T-cell (primary cell): Measurements from ENCODE around the gene STARD7. TPM values are rescaled to one million over a fixed set of nuclear protein-coding genes. Genes with fewer than 3 reads are reported as not detected.

Source experiments
- ATAC-seq, 4 experiments: fragments of 200-7000 bp in 3 of 4; fragments of 150-1000 bp in 1 of 4; cut with Tn5 transposase; replicated peaks in 1 of 4; 1 replicate in 3 of 4; 2 replicates in 1 of 4; pipeline ENCODE4 v1.10.0; 2021; ENCODE audit warnings: moderate library complexity in 3 of 4, mild to moderate bottlenecking in 2 of 4, moderate number of reproducible peaks in 1 of 4
- CTCF ChIA-PET, 2 donors: fragments of 300-600 bp; sonication (Branson Sonifier 250); formaldehyde crosslinking; loops; one replicate each; lab custom pipeline; 2022; ENCODE audit warnings: antibody characterized with exemption in 2 of 2; lab: Charles Lee
- POLR2A ChIA-PET, 2 donors: fragments of 300-600 bp; sonication (Branson Sonifier 250); formaldehyde crosslinking; loops; one replicate each; lab custom pipeline; 2022; ENCODE audit warnings: antibody characterized with exemption in 2 of 2; lab: Charles Lee
- DNase-seq, 35 experiments: peaks; one replicate each; pipeline versions ENCODE4 v3.0.0 to v3.0.0-alpha.2; 2013 to 2023
- H3K27ac ChIP-seq: one replicate; pipeline ENCODE4 v1.5.1; 2013; ENCODE audit warnings: low read length
- H3K27me3 ChIP-seq, 2 experiments: replicated peaks in 1 of 2; 1 replicate in 1 of 2; 2 replicates in 1 of 2; pipeline versions ENCODE4 v1.6.1 to v1.7.0; 2013; ENCODE audit warnings: low read length in 1 of 2, mixed read lengths in 1 of 2; ENCODE audit not compliant: control insufficient read depth in 2 of 2, insufficient read depth in 2 of 2; ENCODE audit errors: extremely low read depth in 1 of 2
- H3K36me3 ChIP-seq, 2 donors: 1 replicate in 1 of 2; 2 replicates in 1 of 2; pipeline versions ENCODE4 v1.6.1 to v1.7.0; 2013; ENCODE audit warnings: low read length in 1 of 2; ENCODE audit not compliant: control insufficient read depth in 2 of 2, insufficient read depth in 1 of 2; ENCODE audit errors: extremely low read depth in 1 of 2
- H3K4me1 ChIP-seq, 2 experiments: 1 replicate in 1 of 2; 2 replicates in 1 of 2; pipeline versions ENCODE4 v1.6.1 to v1.7.0; 2013; ENCODE audit warnings: low read length in 2 of 2, mixed read lengths in 1 of 2; ENCODE audit not compliant: insufficient read depth in 2 of 2, control insufficient read depth in 1 of 2; ENCODE audit errors: extremely low read depth in 1 of 2
- H3K4me3 ChIP-seq, 2 donors: 1 replicate in 1 of 2; 2 replicates in 1 of 2; pipeline versions ENCODE4 v1.5.1 to v1.7.0; 2013; ENCODE audit warnings: mild to moderate bottlenecking in 2 of 2, low read length in 1 of 2, moderate library complexity in 1 of 2; ENCODE audit not compliant: control insufficient read depth in 1 of 2; ENCODE audit errors: extremely low read depth in 1 of 2
- H3K9me3 ChIP-seq: 2 replicates; pipeline ENCODE4 v1.7.0; 2013
- H3K27ac Mint-ChIP-seq, 2 donors: one replicate each; pipeline ENCODE4 v1.8.0; 2020 to 2021; ENCODE audit warnings: mild to moderate bottlenecking in 2 of 2, mixed read lengths in 2 of 2
- H3K27me3 Mint-ChIP-seq, 2 donors: one replicate each; pipeline ENCODE4 v1.8.0; 2021 to 2022; ENCODE audit warnings: mixed read lengths in 2 of 2
- H3K36me3 Mint-ChIP-seq: one replicate; pipeline ENCODE4 v1.8.0; 2021; ENCODE audit warnings: mixed read lengths
- H3K4me1 Mint-ChIP-seq, 3 donors: one replicate each; pipeline ENCODE4 v1.8.0; 2020 to 2022; ENCODE audit warnings: mixed read lengths in 3 of 3, mild to moderate bottlenecking in 1 of 3
- H3K4me3 Mint-ChIP-seq, 3 donors: one replicate each; pipeline ENCODE4 v1.8.0; 2020 to 2022; ENCODE audit warnings: mild to moderate bottlenecking in 3 of 3, mixed read lengths in 3 of 3, moderate library complexity in 3 of 3
- H3K9me3 Mint-ChIP-seq, 3 donors: one replicate each; pipeline ENCODE4 v1.8.0; 2020 to 2022; ENCODE audit warnings: mixed read lengths in 3 of 3
- WGBS: methylation state at CpG from one replicate; pipeline ENCODE4 v1.1.5; 2013; ENCODE audit warnings: missing lambda C conversion rate; ENCODE audit not compliant: insufficient coverage; 5-methylcytosine and 5-hydroxymethylcytosine counted together
- total RNA-seq, 35 experiments: library from RNA in 6 of 35; stranded (reverse) in 6 of 35; fragments of 120-200 nt in 1 of 35; gene quantifications; one replicate each; pipeline versions ENCODE4 v1.2.1 to v1.2.4 and lab custom pipeline; 2013 to 2026

The STARD7 gene
- total RNA-seq, 5 donors from 2014 or later (not counting 1 experiment from before 2014, with no cell fraction given) = 65.0 to 95.3 (median 84.4) TPM

DNA sequence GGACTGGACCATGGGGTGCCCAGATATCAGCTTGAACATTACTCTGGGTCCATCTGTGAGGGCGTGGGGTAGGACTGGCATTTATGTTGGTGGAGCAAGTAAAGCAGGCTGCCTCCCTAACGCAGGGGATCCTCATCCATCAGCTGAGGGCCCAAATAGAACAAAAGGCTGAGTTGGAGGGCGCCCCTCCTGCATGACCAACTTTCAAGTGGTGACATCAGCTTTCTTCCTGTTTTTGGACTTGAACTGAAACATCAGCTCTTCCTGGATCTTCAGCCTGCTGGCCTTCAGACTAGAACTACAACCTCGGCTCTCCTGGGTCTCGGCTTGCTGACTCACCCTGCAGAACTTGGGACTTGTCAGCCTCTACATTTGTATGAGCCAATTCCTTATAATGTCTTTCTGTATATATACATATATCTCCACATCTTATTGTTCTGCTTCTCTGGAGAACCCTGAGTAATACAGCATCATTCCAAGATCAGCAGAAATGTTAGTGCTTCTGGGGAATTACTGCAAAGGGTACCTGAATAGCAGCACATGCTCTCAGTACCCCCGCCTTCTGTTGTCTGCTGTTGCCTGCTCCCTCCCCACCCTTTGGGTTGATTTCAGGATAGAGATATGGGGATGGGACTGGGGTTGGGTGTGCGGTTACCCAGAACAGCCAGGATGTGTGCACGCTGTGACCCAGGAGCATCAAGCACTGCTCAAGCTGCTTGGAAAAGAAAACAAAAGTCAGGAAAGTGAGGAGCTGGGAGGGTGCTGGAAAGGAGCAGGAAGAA lies 37.2 kb upstream of the STARD7 start:
- no peaks in the 10 kb centered on the region for H3K27me3 Mint-ChIP-seq
- Histone ChIP-seq H3K27ac (no peak overlapping the region), H3K36me3 (peaks cover 0 to 4% of the 10 kb centered on the region in 2 donors), H3K4me3 (no peak overlapping the region), H3K9me3 (no peaks in the 10 kb centered on the region), H3K27me3 (no peaks in the 10 kb centered on the region), H3K4me1 (peaks cover 9 to 46% of the 10 kb centered on the region in 2 experiments)
- H3K4me3 Mint-ChIP-seq = peak overlapping the region in 1 of 3 donors; percentile 5
- ATAC-seq (no peak), DNase-seq (peak in 1 of 35 experiments; percentile 30)
- POLR2A ChIA-PET = interaction anchor here (0.6 to 0.8 kb wide), 3 partner anchors 18 to 65 kb away, joined by 3 read pairs; no protein-coding TSS in a partner anchor
- H3K36me3 Mint-ChIP-seq = peaks cover 5% of the 10 kb centered on the region
- peak overlapping the region; percentile 68 to 74 for H3K27ac Mint-ChIP-seq
- H3K9me3 Mint-ChIP-seq = no peaks in the 10 kb centered on the region
- WGBS = 81% methylated on average over 7 of the region's 8 CpGs
- H3K4me1 Mint-ChIP-seq = peaks cover 51 to 61% (median 51%) of the 10 kb centered on the region in 3 donors
- CTCF ChIA-PET = no interaction called here

DNA sequence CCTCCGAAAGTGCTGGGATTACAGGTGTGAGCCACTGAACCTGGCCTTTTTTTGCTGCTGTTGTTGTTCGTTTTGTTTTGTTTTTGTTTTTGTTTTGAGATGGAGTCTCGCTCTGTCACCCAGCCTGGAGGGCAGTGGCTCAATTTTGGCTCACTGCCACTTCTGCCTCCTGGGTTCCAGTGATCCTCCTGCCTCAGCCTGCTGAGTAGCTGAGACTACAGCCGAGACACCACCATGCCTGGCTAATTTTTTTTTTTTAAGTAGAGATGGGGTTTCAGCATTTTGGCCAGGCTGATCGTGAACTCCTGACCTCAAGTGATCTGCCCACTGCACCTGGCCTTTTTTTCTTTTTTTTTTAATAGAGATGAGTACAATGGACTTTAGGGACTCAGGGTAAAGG lies 35.2 kb upstream of the STARD7 start:
- Histone ChIP-seq H3K4me3 (no peak overlapping the region), H3K9me3 (no peaks in the 10 kb centered on the region), H3K27ac (no peak overlapping the region), H3K36me3 (no peaks in the 10 kb centered on the region), H3K27me3 (no peaks in the 10 kb centered on the region), H3K4me1 (peaks cover 9 to 42% of the 10 kb centered on the region in 2 experiments)
- Mint-ChIP-seq H3K27me3 (no peaks in the 10 kb centered on the region), H3K27ac (no peak overlapping the region), H3K36me3 (peaks cover 5% of the 10 kb centered on the region), H3K4me3 (no peak overlapping the region), H3K4me1 (peaks cover 53 to 57% (median 56%) of the 10 kb centered on the region in 3 donors), H3K9me3 (no peaks in the 10 kb centered on the region)
- DNase-seq (no peak), ATAC-seq (no peak)
- ChIA-PET POLR2A (no interaction called here), CTCF (no interaction called here)
- 100% methylated on average over 2 of the region's 5 CpGs for WGBS

DNA sequence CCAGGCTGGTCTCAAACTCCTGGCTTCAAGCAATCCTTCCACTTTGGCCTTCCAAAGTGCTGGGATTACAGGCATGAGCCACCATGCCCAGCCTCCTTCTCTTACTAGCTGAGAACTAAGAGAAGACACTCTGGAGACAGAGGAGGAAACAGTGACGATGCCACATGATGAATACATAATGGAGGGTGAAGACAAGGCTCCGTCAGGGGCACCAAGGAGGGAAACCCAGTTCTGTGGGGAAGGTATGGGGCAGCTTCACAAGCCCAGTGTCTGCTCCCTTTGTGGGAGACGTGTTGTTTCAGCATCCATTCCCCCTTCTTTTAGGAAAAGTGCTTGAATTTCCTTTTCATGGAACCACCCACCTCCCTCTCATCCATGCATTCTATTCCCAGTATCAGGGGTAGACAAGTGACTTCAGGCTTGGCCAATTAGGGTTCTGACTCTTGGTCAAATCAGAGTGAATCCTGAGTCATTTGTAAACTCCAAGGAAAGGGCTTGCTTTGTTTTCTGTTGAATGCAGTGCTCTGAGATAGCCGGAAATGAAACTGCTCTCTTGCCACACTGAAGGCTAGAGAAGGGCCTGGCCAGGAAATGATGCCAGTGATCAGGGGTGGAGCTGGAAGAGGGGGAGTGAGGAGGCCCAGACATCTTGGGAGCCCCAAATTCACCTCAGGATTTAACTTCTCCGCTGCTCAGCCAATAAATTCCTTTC lies 33.4 kb upstream of the STARD7 start:
- H3K4me3 Mint-ChIP-seq = peak overlapping the region; percentile 51 to 65 (median 55)
- peak overlapping the region; percentile 6 to 20 for H3K4me3 ChIP-seq
- CTCF ChIA-PET = interaction anchor here in 1 of 2 donors (1.6 kb wide), 1 partner anchor 23 kb away, joined by 3 read pairs; no protein-coding TSS in a partner anchor

GRCh38 chr2:96241227-96241626 lies 32.6 kb upstream of the STARD7 start:
- no peaks in the 10 kb centered on the region for H3K9me3 Mint-ChIP-seq
- H3K4me1 ChIP-seq = peaks cover 9 to 33% of the 10 kb centered on the region in 2 experiments
- 83% methylated on average over 1 of the region's 2 CpGs for WGBS
- H3K27ac ChIP-seq = peak overlapping the region; percentile 94
- no peak overlapping the region for H3K4me3 ChIP-seq
- H3K27me3 ChIP-seq = no peaks in the 10 kb centered on the region
- DNase-seq = no peak
- ChIA-PET CTCF (interaction anchor here (0.5 to 1.6 kb wide), 2 partner anchors 24 to 64 kb away, joined by 3 to 7 read pairs; no protein-coding TSS in a partner anchor), POLR2A (no interaction called here)
- H3K9me3 ChIP-seq = no peaks in the 10 kb centered on the region
- H3K4me1 Mint-ChIP-seq = peaks cover 39 to 44% (median 40%) of the 10 kb centered on the region in 3 donors
- H3K36me3 Mint-ChIP-seq = peaks cover 9% of the 10 kb centered on the region
- peak overlapping the region; percentile 97 to 98 for H3K27ac Mint-ChIP-seq
- no peak for ATAC-seq
- no peaks in the 10 kb centered on the region for H3K36me3 ChIP-seq
- no peaks in the 10 kb centered on the region for H3K27me3 Mint-ChIP-seq
- peak overlapping the region in 1 of 3 donors; percentile 65 for H3K4me3 Mint-ChIP-seq

More for the DNA sequence above, 33.4 kb upstream of the STARD7 start:
- Histone ChIP-seq H3K27me3 (no peaks in the 10 kb centered on the region), H3K27ac (peak overlapping the region; percentile 94), H3K9me3 (no peaks in the 10 kb centered on the region), H3K36me3 (no peaks in the 10 kb centered on the region), H3K4me1 (peaks cover 9 to 41% of the 10 kb centered on the region in 2 experiments)
- no peaks in the 10 kb centered on the region for H3K9me3 Mint-ChIP-seq
- peak; percentile 84 to 92 (median 88) for ATAC-seq
- peaks cover 9% of the 10 kb centered on the region for H3K36me3 Mint-ChIP-seq
- WGBS = 22% methylated on average over 3 of the region's 5 CpGs
- DNase-seq = peak in 34 of 35 experiments; percentile 12 to 66 (median 36)
- POLR2A ChIA-PET = no interaction called here
- peak overlapping the region; percentile 97 to 98 for H3K27ac Mint-ChIP-seq
- H3K4me1 Mint-ChIP-seq = peaks cover 47 to 51% (median 47%) of the 10 kb centered on the region in 3 donors
- H3K27me3 Mint-ChIP-seq = no peaks in the 10 kb centered on the region

DNA sequence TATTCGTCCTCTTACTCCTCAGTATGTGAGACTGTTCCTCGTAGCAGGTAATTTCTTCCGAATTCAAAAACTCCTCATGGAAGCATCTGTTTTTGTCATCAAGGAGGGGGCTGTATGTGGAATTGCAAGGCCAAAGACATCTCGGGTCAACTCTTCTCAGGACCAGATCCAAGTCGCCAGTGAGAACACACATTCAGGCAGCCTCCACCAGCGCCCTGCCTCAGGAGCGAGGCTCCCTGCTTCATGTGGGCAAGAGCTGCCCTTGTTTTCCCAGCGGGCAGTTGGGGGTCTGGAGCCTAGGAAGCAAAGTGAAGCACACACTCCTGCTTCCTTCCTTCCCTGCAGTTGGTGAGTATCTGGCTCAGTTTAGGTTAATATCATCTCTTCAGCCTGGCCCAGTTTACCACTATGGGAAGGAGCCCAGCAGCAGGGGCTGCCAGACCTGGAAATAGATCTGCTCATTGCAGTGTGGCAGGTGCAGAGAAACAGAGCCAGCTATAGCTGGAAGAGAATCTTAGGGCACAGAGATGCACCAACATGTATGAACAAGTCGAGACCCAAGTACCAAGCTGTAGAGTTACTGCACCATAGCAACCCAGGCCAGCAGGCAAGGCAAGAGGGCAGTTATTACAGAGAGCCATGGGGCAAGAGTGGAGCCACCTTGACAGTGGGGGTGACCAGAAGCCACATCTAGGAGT lies 31.9 kb upstream of the STARD7 start:
- DNase-seq (no peak), ATAC-seq (no peak)
- no peak overlapping the region for H3K4me3 Mint-ChIP-seq
- H3K9me3 Mint-ChIP-seq = no peaks in the 10 kb centered on the region
- no peaks in the 10 kb centered on the region for H3K9me3 ChIP-seq
- POLR2A ChIA-PET = no interaction called here
- WGBS = 97% methylated on average over 5 of the region's 9 CpGs
- H3K36me3 ChIP-seq = no peaks in the 10 kb centered on the region
- CTCF ChIA-PET = interaction anchor here in 1 of 2 donors (1.6 kb wide), 1 partner anchor 24 kb away, joined by 3 read pairs; no protein-coding TSS in a partner anchor
- H3K27ac ChIP-seq = peak overlapping the region; percentile 94
- peak overlapping the region; percentile 97 to 98 for H3K27ac Mint-ChIP-seq
- no peaks in the 10 kb centered on the region for H3K27me3 ChIP-seq
- H3K4me1 Mint-ChIP-seq = peaks cover 32 to 36% (median 33%) of the 10 kb centered on the region in 3 donors
- peaks cover 9 to 29% of the 10 kb centered on the region in 2 experiments for H3K4me1 ChIP-seq
- H3K27me3 Mint-ChIP-seq = no peaks in the 10 kb centered on the region
- H3K36me3 Mint-ChIP-seq = peaks cover 4% of the 10 kb centered on the region
- H3K4me3 ChIP-seq = no peak overlapping the region
